B cell (primary cell): ENCODE results near the gene ESR2. TPM values are rescaled to one million over a fixed set of nuclear protein-coding genes. Genes with fewer than 3 reads are reported as not detected.

Experiments
- ATAC-seq: fragments of 200-7000 bp; cut with Tn5 transposase; one replicate; pipeline ENCODE4 v1.10.0; 2021; ENCODE audit warnings: low read depth, mild to moderate bottlenecking, moderate number of reproducible peaks, moderate library complexity
- CTCF ChIA-PET: fragments of 350-600 bp; sonication (Branson Sonifier 250); formaldehyde crosslinking; loops from one replicate; lab custom pipeline; 2021; ENCODE audit warnings: antibody characterized with exemption, inconsistent platforms; lab: Charles Lee
- POLR2A ChIA-PET: fragments of 350-600 bp; sonication (Branson Sonifier 250); formaldehyde crosslinking; loops from one replicate; lab custom pipeline; 2021; ENCODE audit warnings: antibody characterized with exemption; lab: Charles Lee
- DNase-seq: peaks from one replicate; pipeline ENCODE4 v3.0.0; 2013
- H2AFZ ChIP-seq: 2 replicates; pipeline ENCODE4 v1.6.1; 2012; ENCODE audit warnings: mild to moderate bottlenecking, low read depth, low read length; ENCODE audit not compliant: insufficient read depth, poor library complexity, severe bottlenecking
- H3K27ac ChIP-seq, 2 donors: 1 replicate in 1 of 2; 2 replicates in 1 of 2; pipeline ENCODE4 v1.5.1; 2012 to 2013; ENCODE audit warnings: low read length in 2 of 2, mild to moderate bottlenecking in 2 of 2, moderate library complexity in 1 of 2
- H3K27me3 ChIP-seq, 4 experiments: fragments of 200-600 bp in 1 of 4; sonication (generic) in 1 of 4; replicated peaks in 1 of 4; 1 replicate in 2 of 4; 2 replicates in 2 of 4; pipeline versions ENCODE4 v1.6.1 to v1.7.0; 2013 to 2016; ENCODE audit warnings: low read length in 3 of 4, mild to moderate bottlenecking in 2 of 4, mixed read lengths in 1 of 4, moderate library complexity in 1 of 4; ENCODE audit not compliant: insufficient read depth in 4 of 4, control insufficient read depth in 3 of 4; ENCODE audit errors: control extremely low read depth in 1 of 4
- H3K36me3 ChIP-seq, 2 experiments: replicated peaks in 1 of 2; 1 replicate in 1 of 2; 2 replicates in 1 of 2; pipeline versions ENCODE4 v1.6.1 to v1.7.1; 2013; ENCODE audit warnings: low read length in 1 of 2; ENCODE audit not compliant: insufficient read depth in 2 of 2, control insufficient read depth in 1 of 2; ENCODE audit errors: control extremely low read depth in 1 of 2, extremely low read depth in 1 of 2
- H3K4me1 ChIP-seq, 2 donors: fragments of 200-600 bp in 1 of 2; sonication (generic) in 1 of 2; 1 replicate in 1 of 2; 2 replicates in 1 of 2; pipeline versions ENCODE4 v1.5.1 to v1.6.1; 2013 to 2017; ENCODE audit warnings: low read length in 2 of 2; ENCODE audit not compliant: control insufficient read depth in 2 of 2, insufficient read depth in 2 of 2
- H3K4me2 ChIP-seq: replicated peaks from 2 replicates; pipeline ENCODE3; 2012; ENCODE audit warnings: mild to moderate bottlenecking, low read depth, low read length; ENCODE audit not compliant: poor library complexity, severe bottlenecking
- H3K4me3 ChIP-seq, 5 experiments: fragments of 200-600 bp in 1 of 5; sonication (generic) in 1 of 5; 1 replicate in 3 of 5; 2 replicates in 2 of 5; pipeline versions ENCODE4 v1.5.1 to v1.7.0; 2011 to 2016; ENCODE audit warnings: low read length in 4 of 5, mild to moderate bottlenecking in 4 of 5, low read depth in 2 of 5, control low read depth in 1 of 5, moderate library complexity in 1 of 5; ENCODE audit not compliant: insufficient read depth in 1 of 5; ENCODE audit errors: control extremely low read depth in 1 of 5, extremely low read depth in 1 of 5
- H3K79me2 ChIP-seq: fragments of 200-600 bp; sonication (generic); one replicate; pipeline ENCODE4 v1.6.0; 2016; ENCODE audit warnings: low read length; ENCODE audit not compliant: control insufficient read depth, insufficient read depth
- H3K9ac ChIP-seq: fragments of 200-600 bp; sonication (generic); 2 replicates; pipeline ENCODE4 v1.6.1; 2017; ENCODE audit warnings: mild to moderate bottlenecking, low read length, moderate library complexity
- H3K9me3 ChIP-seq, 3 donors: one replicate each; pipeline versions ENCODE4 v1.6.1 to v1.7.1; 2013; ENCODE audit warnings: low read length in 2 of 3; ENCODE audit not compliant: control insufficient read depth in 2 of 3, insufficient read depth in 1 of 3; ENCODE audit errors: control extremely low read depth in 1 of 3
- H4K20me1 ChIP-seq: 2 replicates; pipeline ENCODE4 v1.6.0; 2012; ENCODE audit warnings: mild to moderate bottlenecking, low read length; ENCODE audit not compliant: insufficient read depth, control insufficient read depth, poor library complexity, severe bottlenecking
- H3K27ac Mint-ChIP-seq: one replicate; pipeline ENCODE4 v1.8.0; 2021; ENCODE audit warnings: mixed read lengths
- H3K27me3 Mint-ChIP-seq: one replicate; pipeline ENCODE4 v1.8.0; 2021; ENCODE audit warnings: mixed read lengths
- H3K4me1 Mint-ChIP-seq: one replicate; pipeline ENCODE4 v1.8.0; 2021; ENCODE audit warnings: mixed read lengths
- H3K4me3 Mint-ChIP-seq: one replicate; pipeline ENCODE4 v1.8.0; 2021; ENCODE audit warnings: mixed read lengths
- H3K9me3 Mint-ChIP-seq: one replicate; pipeline ENCODE4 v1.8.0; 2022; ENCODE audit warnings: mixed read lengths; ENCODE audit not compliant: insufficient read depth
- EZH2 ChIP-seq: IDR thresholded peaks from 2 replicates; pipeline ENCODE4 v1.6.1; 2012; ENCODE audit warnings: borderline replicate concordance, low read depth, mild to moderate bottlenecking, moderate library complexity, low read length; ENCODE audit not compliant: insufficient read depth, poor library complexity, severe bottlenecking
- WGBS: methylation state at CpG from one replicate; pipeline ENCODE4 v1.1.5; 2013; ENCODE audit warnings: missing lambda C conversion rate; ENCODE audit not compliant: insufficient coverage; 5-methylcytosine and 5-hydroxymethylcytosine counted together
- intact Hi-C: fragments of 100-400 bp; cut with micrococcal nuclease; formaldehyde crosslinking; loops from one replicate; pipeline ENCODE4 v1.10.0; 2022
- polyA plus RNA-seq: library from polyadenylated mRNA; depleted of rRNA; stranded (reverse); fragments of >200 nt; gene quantifications from 2 replicates; pipeline ENCODE4 v1.2.3, GENCODE V29; 2012
- total RNA-seq, 2 donors: library from RNA; stranded (reverse); fragments of 120-200 nt in 1 of 2; gene quantifications; 1 replicate in 1 of 2; 2 replicates in 1 of 2; pipeline versions ENCODE4 v1.2.3 to v1.2.4, GENCODE V29; 2013 to 2022
- TF ChIP-seq, protein P1 (sequence below): fragments of 200-600 bp; IDR thresholded peaks from one replicate; pipeline ENCODE4 v1.8.0; 2022; ENCODE audit warnings: antibody characterized with exemption, mild to moderate bottlenecking

The ESR2 gene
- total and polyA plus RNA-seq, 2 donors (not counting 1 experiment from before 2014, with no cell fraction given) = 5.4 to 87.8 TPM

GRCh38 chr14:64340560-64341196 is 46.5 kb upstream of the ESR2 start:
- H3K27ac ChIP-seq = no peak overlapping the region
- peak overlapping the region; percentile 7 for H3K27ac Mint-ChIP-seq
- no peak for TF ChIP-seq EZH2
- TF ChIP-seq, protein P1, sequence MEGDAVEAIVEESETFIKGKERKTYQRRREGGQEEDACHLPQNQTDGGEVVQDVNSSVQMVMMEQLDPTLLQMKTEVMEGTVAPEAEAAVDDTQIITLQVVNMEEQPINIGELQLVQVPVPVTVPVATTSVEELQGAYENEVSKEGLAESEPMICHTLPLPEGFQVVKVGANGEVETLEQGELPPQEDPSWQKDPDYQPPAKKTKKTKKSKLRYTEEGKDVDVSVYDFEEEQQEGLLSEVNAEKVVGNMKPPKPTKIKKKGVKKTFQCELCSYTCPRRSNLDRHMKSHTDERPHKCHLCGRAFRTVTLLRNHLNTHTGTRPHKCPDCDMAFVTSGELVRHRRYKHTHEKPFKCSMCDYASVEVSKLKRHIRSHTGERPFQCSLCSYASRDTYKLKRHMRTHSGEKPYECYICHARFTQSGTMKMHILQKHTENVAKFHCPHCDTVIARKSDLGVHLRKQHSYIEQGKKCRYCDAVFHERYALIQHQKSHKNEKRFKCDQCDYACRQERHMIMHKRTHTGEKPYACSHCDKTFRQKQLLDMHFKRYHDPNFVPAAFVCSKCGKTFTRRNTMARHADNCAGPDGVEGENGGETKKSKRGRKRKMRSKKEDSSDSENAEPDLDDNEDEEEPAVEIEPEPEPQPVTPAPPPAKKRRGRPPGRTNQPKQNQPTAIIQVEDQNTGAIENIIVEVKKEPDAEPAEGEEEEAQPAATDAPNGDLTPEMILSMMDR = no peak
- DNase-seq (no peak), ATAC-seq (no peak)
- no peak overlapping the region for H3K9ac ChIP-seq
- H3K9me3 Mint-ChIP-seq = peaks cover 9% of the 10 kb centered on the region
- H3K27me3 ChIP-seq = no peaks in the 10 kb centered on the region
- H3K4me3 ChIP-seq = no peak overlapping the region
- H3K4me1 Mint-ChIP-seq = peaks cover 29% of the 10 kb centered on the region
- ChIA-PET CTCF (interaction anchor here (2.0 to 5.9 kb wide), 2 partner anchors 139 to 296 kb away, joined by 8 to 71 read pairs; no protein-coding TSS in a partner anchor), POLR2A (no interaction called here)
- no peak overlapping the region for H3K4me2 ChIP-seq
- peaks cover 0 to 10% (median 9%) of the 10 kb centered on the region in 3 donors for H3K9me3 ChIP-seq
- H3K36me3 ChIP-seq = no peaks in the 10 kb centered on the region
- intact Hi-C loops = loop anchor here (5.0 to 10.0 kb wide), 2 partner anchors 422 to 544 kb away; no protein-coding TSS in a partner anchor
- no peaks in the 10 kb centered on the region for H3K79me2 ChIP-seq
- H3K27me3 Mint-ChIP-seq = no peaks in the 10 kb centered on the region
- H3K4me3 Mint-ChIP-seq = peak overlapping the region; percentile 50
- no peak overlapping the region for H2AFZ ChIP-seq
- 100% methylated on average over 3 of the region's 8 CpGs for WGBS
- peaks cover 14 to 17% of the 10 kb centered on the region in 2 donors for H3K4me1 ChIP-seq
- no peaks in the 10 kb centered on the region for H4K20me1 ChIP-seq
